IPS-20b (cell line): ENCODE data around the gene SH2D3A.

Source experiments
- H3K27ac ChIP-seq: one replicate; pipeline ENCODE4 v1.5.1; 2013; ENCODE audit warnings: low read length
- H3K27me3 ChIP-seq: 2 replicates; pipeline ENCODE4 v1.6.1; 2013; ENCODE audit warnings: mild to moderate bottlenecking, low read length, inconsistent platforms; ENCODE audit not compliant: insufficient read depth
- H3K36me3 ChIP-seq: 2 replicates; pipeline ENCODE4 v1.6.1; 2013; ENCODE audit warnings: low read depth, mild to moderate bottlenecking, inconsistent platforms, low read length, moderate library complexity; ENCODE audit not compliant: insufficient read depth
- H3K4me1 ChIP-seq: 2 replicates; pipeline ENCODE4 v1.6.1; 2013; ENCODE audit warnings: mild to moderate bottlenecking, control low read depth, inconsistent platforms, low read length, moderate library complexity; ENCODE audit not compliant: insufficient read depth
- H3K4me3 ChIP-seq: 2 replicates; pipeline ENCODE4 v1.5.1; 2013; ENCODE audit warnings: mild to moderate bottlenecking, low read length, inconsistent platforms
- H3K9ac ChIP-seq: 2 replicates; pipeline ENCODE4 v1.6.1; 2013; ENCODE audit warnings: low read depth, mild to moderate bottlenecking, inconsistent platforms, low read length, moderate library complexity
- H3K9me3 ChIP-seq: 2 replicates; pipeline ENCODE4 v1.6.1; 2013; ENCODE audit warnings: mild to moderate bottlenecking, low read depth, low read length, inconsistent platforms; ENCODE audit not compliant: insufficient read depth

Gene SH2D3A

DNA sequence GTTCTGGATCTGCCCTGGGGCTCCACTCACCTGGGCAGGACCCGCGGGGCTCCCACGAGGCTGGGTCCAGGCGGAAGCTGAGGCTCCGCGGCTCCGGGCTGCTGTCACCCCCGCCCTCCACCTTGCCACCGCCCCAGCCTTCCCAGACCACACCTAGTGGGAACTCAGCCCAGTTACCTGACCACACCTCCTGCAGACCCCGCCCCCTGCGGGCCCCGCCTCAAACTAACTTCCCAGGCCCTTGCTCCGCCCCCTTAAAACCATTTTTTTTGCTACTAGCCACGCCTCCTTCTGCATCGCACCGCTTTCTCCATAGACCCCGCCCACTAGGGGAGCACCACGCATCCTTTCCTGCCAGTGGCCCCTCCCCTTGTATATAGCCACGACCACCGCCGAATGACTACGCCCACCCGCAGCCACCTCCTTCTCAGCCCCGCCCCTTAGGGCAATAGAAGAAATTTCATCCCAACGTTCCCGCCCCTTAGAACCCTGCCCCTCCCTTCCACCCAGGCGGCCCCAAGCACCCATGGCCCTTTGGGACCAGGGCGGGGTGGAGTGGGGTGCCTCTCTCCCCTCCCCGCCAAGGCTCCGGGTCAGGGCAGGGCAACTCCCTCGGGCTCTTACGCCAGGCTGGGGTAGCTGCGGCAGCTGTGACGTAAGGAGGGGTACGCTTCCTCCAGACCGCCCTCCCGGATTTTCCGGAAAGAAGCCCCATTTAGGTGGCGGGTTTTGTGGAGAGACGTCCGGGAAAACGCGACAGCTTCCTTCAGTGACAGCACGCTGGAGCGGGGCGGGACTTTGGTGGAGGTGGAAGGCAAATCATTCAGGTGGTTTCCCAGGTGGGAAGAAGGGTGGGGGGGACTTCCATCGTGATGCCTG lies at the start of gene SH2D3A:
SH2D3A (minus strand) TSS at position 79 of the 879 bp plus-strand sequence. CDS start 3,687 bp downstream, outside the sequence.
- no peak within 1 kb of the TSS for H3K27ac ChIP-seq
- H3K9ac ChIP-seq = peak within 1 kb of the TSS; percentile 42; the same call in 1 of the 2 replicates
- peak within 1 kb of the TSS; percentile 88 for H3K4me3 ChIP-seq
- no peaks in the 10 kb centered on the region for H3K9me3 ChIP-seq
- peaks cover 5% of the 10 kb centered on the region; the same call in 1 of the 2 replicates for H3K4me1 ChIP-seq
- no peaks in the 10 kb centered on the region for H3K36me3 ChIP-seq
- peaks cover 14% of the 10 kb centered on the region; the same call in 1 of the 2 replicates for H3K27me3 ChIP-seq

DNA sequence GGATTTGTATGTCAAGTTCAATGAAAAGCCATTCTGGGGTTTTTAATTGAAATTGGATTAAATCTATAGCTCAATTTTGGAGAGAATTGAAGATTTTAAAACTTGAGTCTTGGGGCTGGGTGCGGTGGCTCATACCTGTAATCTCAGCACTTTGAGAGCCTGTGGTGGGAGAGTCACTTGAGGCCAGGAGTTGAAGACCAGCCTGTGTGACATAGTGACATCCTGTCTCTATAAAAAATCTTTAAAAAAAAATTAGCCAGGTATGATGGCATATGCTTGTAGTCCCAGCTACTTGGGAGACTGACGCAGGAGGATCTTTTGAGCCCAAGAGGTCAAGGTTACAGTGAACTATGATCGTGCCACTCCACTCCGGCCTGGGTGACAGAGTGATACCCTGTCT lies 46.4 kb upstream of the SH2D3A start:
- H3K4me3 ChIP-seq = no peak overlapping the region
- H3K9ac ChIP-seq = no peak overlapping the region
- H3K27me3 ChIP-seq = no peaks in the 10 kb centered on the region
- peaks cover 13% of the 10 kb centered on the region; the same call in 1 of the 2 replicates for H3K9me3 ChIP-seq
- no peaks in the 10 kb centered on the region for H3K36me3 ChIP-seq
- H3K4me1 ChIP-seq = no peaks in the 10 kb centered on the region
- no peak overlapping the region for H3K27ac ChIP-seq

DNA sequence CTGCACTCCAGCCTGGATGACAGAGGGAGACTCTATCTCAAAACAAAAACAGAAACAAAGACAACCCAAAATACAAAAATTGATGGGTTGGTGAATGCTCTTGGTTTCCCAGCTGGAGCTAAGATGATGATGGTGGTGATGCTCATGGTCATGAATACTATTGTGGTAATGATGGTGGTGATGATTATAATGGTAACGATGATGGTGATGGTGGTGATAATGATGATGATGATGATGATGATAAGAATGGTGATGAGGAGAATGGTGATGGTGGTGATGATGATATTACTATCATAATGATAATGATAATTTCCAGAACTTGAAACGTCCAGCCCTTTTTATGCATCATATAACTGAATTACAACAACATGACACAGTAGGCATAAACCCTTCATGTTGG lies 45.4 kb upstream of the SH2D3A start:
- Histone ChIP-seq H3K4me1 (no peaks in the 10 kb centered on the region), H3K4me3 (no peak overlapping the region), H3K9me3 (peaks cover 9% of the 10 kb centered on the region; the same call in 1 of the 2 replicates), H3K36me3 (no peaks in the 10 kb centered on the region), H3K27ac (no peak overlapping the region), H3K27me3 (no peaks in the 10 kb centered on the region), H3K9ac (no peak overlapping the region)

DNA sequence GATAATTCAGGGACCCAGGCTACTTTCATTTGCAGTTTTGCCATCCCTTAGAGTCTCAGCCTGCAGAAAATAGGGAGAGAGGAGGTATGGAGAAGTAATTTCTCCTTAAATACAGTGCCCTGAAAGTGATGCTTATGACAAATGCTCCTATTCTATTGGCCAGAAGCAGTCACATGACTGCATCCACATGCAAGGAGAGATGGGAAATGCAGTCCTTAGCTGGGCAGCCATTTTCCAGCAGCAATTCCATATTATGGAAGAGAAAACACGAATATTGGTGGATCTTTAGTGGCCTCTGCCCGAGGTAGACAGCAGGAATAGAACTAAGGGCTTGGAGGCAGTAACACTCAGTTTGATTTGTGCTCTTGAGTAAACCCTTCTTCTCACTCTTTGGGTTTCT lies 44.7 kb upstream of the SH2D3A start:
- Histone ChIP-seq H3K27ac (no peak overlapping the region), H3K4me3 (no peak overlapping the region), H3K9ac (no peak overlapping the region), H3K27me3 (no peaks in the 10 kb centered on the region), H3K9me3 (peaks cover 9% of the 10 kb centered on the region; the same call in 1 of the 2 replicates), H3K36me3 (no peaks in the 10 kb centered on the region), H3K4me1 (no peaks in the 10 kb centered on the region)

DNA sequence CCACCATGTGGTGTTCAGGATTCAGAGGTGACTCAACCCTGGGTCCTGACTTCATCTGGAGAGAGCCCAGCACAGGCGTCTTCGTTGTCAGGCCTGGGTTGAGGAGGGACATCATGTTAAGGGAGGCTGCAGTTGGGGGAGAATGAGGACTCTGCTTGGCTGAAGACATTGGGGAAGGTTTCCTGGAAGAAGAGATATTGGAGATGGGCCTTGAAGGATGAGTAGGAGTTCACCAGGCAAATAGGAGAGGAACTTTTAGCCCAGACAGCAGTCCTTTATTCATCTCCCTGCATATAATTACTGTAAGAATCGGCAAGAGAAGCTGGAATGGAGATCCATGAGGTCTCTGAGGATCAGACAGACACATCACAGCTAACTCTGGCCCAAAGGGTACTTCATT lies 44.1 kb upstream of the SH2D3A start:
- Histone ChIP-seq H3K4me3 (no peak overlapping the region), H3K27ac (no peak overlapping the region), H3K9ac (no peak overlapping the region), H3K36me3 (no peaks in the 10 kb centered on the region), H3K27me3 (no peaks in the 10 kb centered on the region), H3K4me1 (no peaks in the 10 kb centered on the region), H3K9me3 (peaks cover 9% of the 10 kb centered on the region; the same call in 1 of the 2 replicates)

DNA sequence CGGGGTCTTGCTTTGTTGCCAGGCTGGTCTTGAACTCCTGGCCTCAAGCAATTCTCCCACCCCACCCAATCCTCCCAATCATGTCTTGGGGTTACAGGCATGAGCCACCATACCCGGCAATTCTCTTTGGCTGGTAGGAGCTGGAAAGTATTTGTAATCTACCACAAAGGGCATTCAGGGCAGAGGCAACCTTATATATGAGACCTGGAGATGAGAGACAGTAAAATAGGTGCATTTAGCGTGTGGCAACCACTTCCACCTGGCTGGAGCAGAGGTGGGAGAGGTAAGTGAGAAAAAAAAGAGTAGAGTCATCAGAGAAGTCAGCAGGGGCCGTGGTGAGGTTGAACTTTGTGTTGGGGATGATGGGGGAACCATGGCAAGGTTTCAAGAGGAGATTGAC lies 42.0 kb upstream of the SH2D3A start:
- no peak overlapping the region for H3K9ac ChIP-seq
- H3K27me3 ChIP-seq = no peaks in the 10 kb centered on the region
- no peaks in the 10 kb centered on the region for H3K4me1 ChIP-seq
- no peak overlapping the region for H3K27ac ChIP-seq
- no peaks in the 10 kb centered on the region for H3K36me3 ChIP-seq
- H3K9me3 ChIP-seq = peaks cover 6% of the 10 kb centered on the region; the same call in 1 of the 2 replicates
- H3K4me3 ChIP-seq = no peak overlapping the region

DNA sequence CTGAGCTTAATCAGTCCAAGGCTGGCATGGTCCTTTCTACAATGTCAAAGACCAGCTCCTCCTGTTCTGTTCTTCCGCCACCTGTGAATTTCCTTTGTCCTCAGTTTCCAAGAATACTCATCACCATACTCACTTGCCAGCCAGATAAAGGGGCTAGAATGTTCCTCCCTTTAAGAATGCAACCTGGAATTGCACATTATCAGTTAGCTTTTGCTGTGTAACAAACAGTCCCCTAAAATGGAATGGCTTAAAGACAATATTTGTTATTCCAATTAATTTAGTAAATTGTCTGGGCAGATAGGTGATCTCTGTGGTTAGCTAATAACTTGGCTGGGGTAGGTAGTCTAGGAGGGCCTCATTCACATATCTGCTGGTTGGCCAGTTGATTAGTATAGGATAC lies 41.3 kb upstream of the SH2D3A start:
- H3K36me3 ChIP-seq = no peaks in the 10 kb centered on the region
- no peak overlapping the region for H3K4me3 ChIP-seq
- peaks cover 6% of the 10 kb centered on the region; the same call in 1 of the 2 replicates for H3K9me3 ChIP-seq
- no peaks in the 10 kb centered on the region for H3K4me1 ChIP-seq
- H3K9ac ChIP-seq = no peak overlapping the region
- no peaks in the 10 kb centered on the region for H3K27me3 ChIP-seq
- no peak overlapping the region for H3K27ac ChIP-seq

DNA sequence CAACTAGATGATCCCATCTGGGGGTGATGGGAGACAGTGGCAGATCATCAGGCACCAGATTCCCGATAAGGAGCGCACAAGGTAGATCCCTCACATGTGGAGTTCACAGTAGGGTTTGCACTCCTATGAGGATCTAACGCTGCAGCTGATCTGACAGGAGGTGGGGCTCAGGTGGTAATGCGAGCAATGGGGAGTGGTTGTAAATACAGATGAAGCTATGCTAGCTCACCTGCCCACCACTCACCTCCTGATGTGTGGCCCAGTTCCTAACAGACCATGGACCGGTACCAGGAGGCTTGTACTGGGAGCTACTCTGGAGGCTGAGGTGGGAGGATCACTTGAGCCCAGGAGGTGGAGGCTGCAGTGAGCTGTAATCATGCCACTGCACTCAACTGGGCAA lies 40.1 kb upstream of the SH2D3A start:
- Histone ChIP-seq H3K9me3 (peaks cover 6% of the 10 kb centered on the region; the same call in 1 of the 2 replicates), H3K36me3 (no peaks in the 10 kb centered on the region), H3K4me1 (no peaks in the 10 kb centered on the region), H3K27ac (no peak overlapping the region), H3K9ac (no peak overlapping the region), H3K27me3 (no peaks in the 10 kb centered on the region), H3K4me3 (no peak overlapping the region)

DNA sequence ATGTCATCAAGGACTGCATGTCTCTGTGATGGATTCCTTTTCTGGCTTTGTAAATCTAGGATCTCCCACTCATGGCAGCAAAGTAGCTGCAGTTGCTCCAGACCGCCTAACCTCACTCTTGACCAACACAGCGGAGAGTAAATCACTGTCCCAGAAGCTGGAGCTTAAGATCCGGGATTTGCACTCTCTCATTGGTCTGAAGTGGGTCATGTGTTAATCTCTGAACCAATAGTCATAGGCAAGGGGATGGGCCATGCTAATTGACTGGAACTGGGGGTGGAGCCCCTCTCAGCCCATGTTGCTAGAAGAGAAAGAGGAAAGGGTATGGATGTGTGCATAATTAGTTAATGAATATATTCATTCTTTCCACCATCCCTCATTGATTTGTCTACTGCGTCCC lies 39.3 kb upstream of the SH2D3A start:
- H3K9me3 ChIP-seq = peaks cover 6% of the 10 kb centered on the region; the same call in 1 of the 2 replicates
- H3K4me3 ChIP-seq = no peak overlapping the region
- no peak overlapping the region for H3K9ac ChIP-seq
- H3K27me3 ChIP-seq = no peaks in the 10 kb centered on the region
- no peak overlapping the region for H3K27ac ChIP-seq
- H3K36me3 ChIP-seq = no peaks in the 10 kb centered on the region
- 0 out of 2 replicates have a peak, but pooled peaks cover 3% of the 10 kb centered on the region for H3K4me1 ChIP-seq

DNA sequence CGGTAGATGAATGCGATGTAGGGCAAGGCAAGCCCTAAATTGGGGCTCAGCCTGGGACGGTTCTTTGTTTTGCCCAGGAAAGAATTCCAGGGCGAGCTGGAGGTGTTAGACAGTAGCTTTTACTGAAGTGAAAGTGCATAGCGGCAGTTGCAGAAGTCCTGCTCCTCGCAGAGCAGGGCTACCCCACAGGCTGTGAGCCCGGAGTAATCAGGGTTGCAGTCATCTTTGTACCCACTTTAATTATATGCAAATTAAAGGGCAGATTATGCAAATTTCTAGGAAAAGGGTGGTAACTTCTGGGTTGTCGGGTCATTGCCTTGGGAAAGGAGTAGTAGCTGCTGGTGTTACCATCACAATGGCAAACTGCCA lies 35.8 kb upstream of the SH2D3A start:
- Histone ChIP-seq H3K4me1 (peaks cover 8% of the 10 kb centered on the region; the same call in 1 of the 2 replicates), H3K9ac (no peak overlapping the region), H3K9me3 (no peaks in the 10 kb centered on the region), H3K36me3 (no peaks in the 10 kb centered on the region), H3K4me3 (no peak overlapping the region), H3K27me3 (no peaks in the 10 kb centered on the region), H3K27ac (no peak overlapping the region)

DNA sequence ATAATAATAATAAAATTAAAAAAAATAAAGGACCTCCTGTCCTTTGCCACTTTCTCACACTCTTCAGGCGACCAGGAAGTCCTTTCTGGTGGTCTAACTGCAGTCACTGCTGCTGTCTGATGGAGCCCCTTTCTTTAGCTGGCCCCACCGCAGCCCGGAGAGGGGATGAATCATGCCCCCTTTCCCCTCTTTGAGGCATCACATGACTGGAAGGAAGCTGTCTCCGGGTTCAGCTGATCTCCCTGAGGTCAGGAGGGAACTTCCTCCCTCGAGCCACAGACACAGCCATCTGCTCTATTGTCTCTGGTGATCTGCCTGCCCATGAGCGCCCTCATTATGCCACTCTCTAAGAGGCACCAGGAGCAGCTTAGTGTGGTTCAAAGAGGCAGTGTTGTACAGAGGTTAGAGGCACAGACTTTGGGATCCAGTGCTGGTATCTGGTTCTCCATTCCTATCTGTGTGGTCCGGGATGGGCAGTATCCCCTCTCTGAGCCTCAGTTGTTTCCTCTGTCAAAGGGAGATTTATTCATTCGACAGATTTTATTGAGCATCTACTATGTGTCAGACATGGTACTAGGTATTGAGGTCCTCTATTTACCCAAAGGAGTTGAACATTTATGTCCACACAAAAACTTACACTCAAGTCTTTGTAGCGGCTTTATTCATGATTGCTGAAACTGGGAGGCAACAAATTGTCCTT lies 35.3 kb upstream of the SH2D3A start:
- Histone ChIP-seq H3K9me3 (no peaks in the 10 kb centered on the region), H3K9ac (no peak overlapping the region), H3K36me3 (no peaks in the 10 kb centered on the region), H3K4me3 (no peak overlapping the region), H3K27ac (no peak overlapping the region), H3K27me3 (no peaks in the 10 kb centered on the region), H3K4me1 (peaks cover 8% of the 10 kb centered on the region; the same call in 1 of the 2 replicates)
